ENCODE results near the gene TARS2.
A peak's percentile ranks its signal among the peaks of the same experiment; 100 is the strongest.

Gene TARS2

GRCh38 chr1:150511551-150511950, 24.3 kb downstream of the TARS2 start:
- no peak for DNase-seq

- DNase-seq, result no peak
Measured at GRCh38 chr1:150511985-150512660, 24.9 kb downstream of the TARS2 start.

- no peak for DNase-seq
Measured at GRCh38 chr1:150512846-150513245, 25.6 kb downstream of the TARS2 start.

GRCh38 chr1:150513351-150513791, 26.2 kb downstream of the TARS2 start:
- no peak for DNase-seq

GRCh38 chr1:150514260-150514659, 27.0 kb downstream of the TARS2 start:
- DNase-seq, result no peak

GRCh38 chr1:150514913-150515327, 27.7 kb downstream of the TARS2 start:
- no peak for DNase-seq

- DNase-seq, result peak; percentile 81
Measured at GRCh38 chr1:150515328-150516049, 28.3 kb downstream of the TARS2 start, which contains the start of gene FALEC. Gene FALEC, plus strand, starts transcription at chr1:150515752.

GRCh38 chr1:150516050-150516591, 28.9 kb downstream of the TARS2 start:
- DNase-seq, result no peak

GRCh38 chr1:150516616-150517015, 29.4 kb downstream of the TARS2 start:
- DNase-seq, result no peak

GRCh38 chr1:150521196-150521968, 34.2 kb downstream of the TARS2 start:
- no peak for DNase-seq

GRCh38 chr1:150525348-150525747, 38.1 kb downstream of the TARS2 start:
- DNase-seq, result no peak

GRCh38 chr1:150528196-150528595, 41.0 kb downstream of the TARS2 start:
- DNase-seq, result no peak

- no peak for DNase-seq
Measured at GRCh38 chr1:150529017-150529416, 41.8 kb downstream of the TARS2 start.

- DNase-seq, result no peak
Measured at GRCh38 chr1:150530491-150531159, 43.4 kb downstream of the TARS2 start.

GRCh38 chr1:150532860-150533259, 45.6 kb downstream of the TARS2 start:
- no peak for DNase-seq

- DNase-seq, result no peak
Measured at GRCh38 chr1:150534002-150534401, 46.8 kb downstream of the TARS2 start.

- no peak for DNase-seq
Measured at GRCh38 chr1:150535511-150536287, 48.5 kb downstream of the TARS2 start.

GRCh38 chr1:150536836-150537731, 49.9 kb downstream of the TARS2 start:
- no peak for DNase-seq

- no peak for DNase-seq
Measured at GRCh38 chr1:150537732-150538684, 50.8 kb downstream of the TARS2 start.
